Gastroesophageal sphincter (tissue), 4 donors: ENCODE measurements around the gene BPTF. TPM values are rescaled to one million over a fixed set of nuclear protein-coding genes. Genes with fewer than 3 reads are reported as not detected.

Experiments
- ATAC-seq: fragments of 150-250 bp; one replicate; pipeline ENCODE4 v1.9.1; 2016; ENCODE audit warnings: mild to moderate bottlenecking, moderate library complexity
- H3K27ac ChIP-seq, 4 donors: fragments of 200-600 bp; sonication (generic) in 3 of 4; 1 replicate in 3 of 4; 2 replicates in 1 of 4; pipeline ENCODE4 v1.5.1; 2016 to 2019
- H3K27me3 ChIP-seq: fragments of 200-600 bp; sonication (generic); one replicate; pipeline ENCODE4 v1.5.1; 2019
- H3K36me3 ChIP-seq, 2 donors: fragments of 200-600 bp; sonication (generic); one replicate each; pipeline ENCODE4 v1.5.1; 2019; ENCODE audit warnings: control low read depth in 1 of 2
- H3K4me1 ChIP-seq, 3 donors: fragments of 200-600 bp; sonication (generic); 1 replicate in 2 of 3; 2 replicates in 1 of 3; pipeline ENCODE4 v1.5.1; 2016 to 2019; ENCODE audit warnings: control low read depth in 2 of 3
- H3K4me3 ChIP-seq, 2 donors: fragments of 200-600 bp; sonication (generic); one replicate each; pipeline ENCODE4 v1.5.1; 2019; ENCODE audit warnings: mild to moderate bottlenecking in 1 of 2, moderate library complexity in 1 of 2
- H3K9me3 ChIP-seq, 3 donors: fragments of 200-600 bp; sonication (generic); one replicate each; pipeline ENCODE4 v1.5.1; 2017 to 2019; ENCODE audit warnings: control low read depth in 2 of 3
- CTCF ChIP-seq, 4 experiments: fragments of 200-600 bp in 2 of 4; fragments of 450-650 bp in 2 of 4; sonication (generic) in 1 of 4; IDR thresholded peaks; one replicate each; pipeline ENCODE4 v1.5.1; 2017 to 2019; ENCODE audit warnings: antibody characterized with exemption in 4 of 4, mild to moderate bottlenecking in 2 of 4, moderate library complexity in 2 of 4
- EP300 ChIP-seq: sonication (generic); formaldehyde crosslinking; IDR thresholded peaks from one replicate; pipeline ENCODE4 v1.6.1; 2017; ENCODE audit warnings: antibody characterized with exemption, mild to moderate bottlenecking
- POLR2A ChIP-seq, 2 donors: fragments of 450-650 bp; IDR thresholded peaks; one replicate each; pipeline ENCODE4 v1.6.1; 2017; ENCODE audit warnings: antibody characterized with exemption in 2 of 2, mild to moderate bottlenecking in 2 of 2, moderate library complexity in 1 of 2
- POLR2AphosphoS5 ChIP-seq: sonication (generic); formaldehyde crosslinking; IDR thresholded peaks from one replicate; pipeline ENCODE4 v1.6.1; 2017; ENCODE audit warnings: antibody characterized with exemption
- WGBS, 2 donors: methylation state at CpG; one replicate each; pipeline ENCODE4 v1.1.5; 2018; ENCODE audit warnings: low coverage in 1 of 2; 5-methylcytosine and 5-hydroxymethylcytosine counted together
- total RNA-seq, 4 donors: library from RNA; depleted of rRNA; stranded (reverse); fragments of >200 nt; gene quantifications; one replicate each; pipeline ENCODE4 v1.1.0, GENCODE V29; 2016

Gene BPTF
- total RNA-seq, 4 donors from 2014 or later, result 55.5 to 74.5 (median 68.3) TPM

- ATAC-seq, result no peak
These were observed 5.1 kb downstream of the BPTF start for GRCh38 chr17:67830440-67830839.

GRCh38 chr17:67831268-67831667 lies 6.0 kb downstream of the BPTF start:
- 60 to 76% methylated on average over 1 to 4 of the region's 4 CpGs for WGBS, 2 donors
- no peaks in the 10 kb centered on the region for H3K27me3 ChIP-seq
- ATAC-seq, result no peak
- H3K36me3 ChIP-seq, result no peaks in the 10 kb centered on the region
- no peaks in the 10 kb centered on the region for H3K9me3 ChIP-seq
- H3K4me3 ChIP-seq, result no peak overlapping the region
- peaks cover 5 to 79% (median 15%) of the 10 kb centered on the region in 3 donors for H3K4me1 ChIP-seq
- no peak overlapping the region for H3K27ac ChIP-seq
- no peak for TF ChIP-seq CTCF (IDR thresholded peaks at IDR 0.05)

More at GRCh38 chr17:67830440-67830839, 5.1 kb downstream of the BPTF start:
- H3K4me1 ChIP-seq, result peaks cover 5 to 72% (median 15%) of the 10 kb centered on the region in 3 donors
- TF ChIP-seq EP300 (no peak), POLR2AphosphoS5 (no peak), POLR2A (IDR thresholded peaks at IDR 0.05) (no peak), CTCF (IDR thresholded peaks at IDR 0.05) (no peak)
- 39 to 45% methylated on average over 5 to 6 of the region's 6 CpGs for WGBS, 2 donors
- H3K36me3 ChIP-seq, result no peaks in the 10 kb centered on the region
- no peaks in the 10 kb centered on the region for H3K9me3 ChIP-seq
- H3K27me3 ChIP-seq, result no peaks in the 10 kb centered on the region
- no peak overlapping the region for H3K4me3 ChIP-seq
- H3K27ac ChIP-seq, result no peak overlapping the region

GRCh38 chr17:67833134-67833533 lies 7.8 kb downstream of the BPTF start:
- no peaks in the 10 kb centered on the region for H3K27me3 ChIP-seq
- WGBS, 2 donors, result 79 to 92% methylated on average over 3 of the region's 3 CpGs
- no peaks in the 10 kb centered on the region for H3K36me3 ChIP-seq
- H3K4me1 ChIP-seq, result peaks cover 5 to 78% (median 19%) of the 10 kb centered on the region in 3 donors
- no peak for ATAC-seq
- no peak overlapping the region for H3K27ac ChIP-seq
- H3K9me3 ChIP-seq, result no peaks in the 10 kb centered on the region
- H3K4me3 ChIP-seq, result no peak overlapping the region
- TF ChIP-seq POLR2AphosphoS5 (no peak), POLR2A (IDR thresholded peaks at IDR 0.05) (no peak)

- no peaks in the 10 kb centered on the region for H3K9me3 ChIP-seq
- H3K27ac ChIP-seq, result no peak overlapping the region
- H3K36me3 ChIP-seq, result no peaks in the 10 kb centered on the region
- no peak for ATAC-seq
- H3K4me3 ChIP-seq, result no peak overlapping the region
- WGBS, 2 donors, result 63 to 90% methylated on average over 3 of the region's 3 CpGs
- no peak for TF ChIP-seq CTCF (IDR thresholded peaks at IDR 0.05)
- no peak for TF ChIP-seq POLR2A (IDR thresholded peaks at IDR 0.05)
- no peak for TF ChIP-seq EP300
- TF ChIP-seq POLR2AphosphoS5, result no peak
- peaks cover 5 to 69% (median 19%) of the 10 kb centered on the region in 3 donors for H3K4me1 ChIP-seq
- no peaks in the 10 kb centered on the region for H3K27me3 ChIP-seq
These were observed 8.8 kb downstream of the BPTF start for GRCh38 chr17:67833946-67834631.

- Histone ChIP-seq H3K27ac (no peak overlapping the region), H3K36me3 (no peaks in the 10 kb centered on the region), H3K4me1 (peaks cover 5 to 63% (median 14%) of the 10 kb centered on the region in 3 donors), H3K27me3 (no peaks in the 10 kb centered on the region), H3K9me3 (no peaks in the 10 kb centered on the region), H3K4me3 (no peak overlapping the region)
- WGBS, 2 donors, result 60 to 88% methylated on average over 1 to 2 of the region's 2 CpGs
- ATAC-seq, result no peak
- TF ChIP-seq POLR2A (IDR thresholded peaks at IDR 0.05) (no peak), POLR2AphosphoS5 (no peak), EP300 (no peak), CTCF (IDR thresholded peaks at IDR 0.05) (no peak)
These were observed 9.3 kb downstream of the BPTF start for GRCh38 chr17:67834634-67835033.
